Activated naive CD4-positive, alpha-beta T cell (primary cell): ENCODE measurements around the gene PAPPA2.

ENCODE experiments used
- DNase-seq, 4 experiments: peaks; one replicate each; lab custom pipeline; 2025; lab: John Stamatoyannopoulos, UW

Gene PAPPA2

DNA sequence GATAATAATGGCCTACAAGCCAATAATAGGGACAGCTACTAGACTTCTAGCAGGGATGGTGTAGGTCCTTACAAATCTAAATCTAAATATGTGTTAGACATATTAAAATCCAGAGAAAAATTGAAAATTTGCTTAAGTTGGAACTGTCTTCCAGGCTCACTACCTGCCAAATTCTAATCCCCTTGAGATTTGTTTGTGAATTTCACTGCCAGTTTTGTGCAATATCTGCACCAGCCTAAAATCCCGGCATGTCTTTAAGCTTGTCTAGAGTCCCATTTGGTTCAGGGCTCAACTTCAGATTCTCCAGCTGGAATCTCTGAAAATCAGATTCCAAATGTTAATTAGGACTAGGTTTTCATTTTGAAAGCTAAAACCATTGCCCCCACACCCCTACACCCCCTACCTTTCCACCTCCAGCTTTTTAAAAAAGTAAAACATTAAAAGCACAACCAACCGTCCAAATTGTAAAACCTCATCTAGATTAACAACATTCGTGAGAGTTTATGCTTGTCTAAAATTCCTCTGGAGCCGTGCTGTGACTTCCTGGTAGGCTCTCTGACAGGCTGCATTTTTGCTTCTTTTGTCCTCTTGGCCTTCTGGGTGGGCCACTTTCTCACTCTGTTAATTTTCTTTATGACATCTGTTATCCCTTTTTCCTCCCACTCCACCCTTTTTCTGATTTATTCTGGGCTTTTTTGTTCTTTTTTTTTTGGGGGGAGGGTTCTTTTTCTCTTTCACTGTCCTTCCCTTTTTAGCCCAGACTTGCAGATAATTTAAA, 348.7 kb downstream of the PAPPA2 start:
- DNase-seq = no peak

DNA sequence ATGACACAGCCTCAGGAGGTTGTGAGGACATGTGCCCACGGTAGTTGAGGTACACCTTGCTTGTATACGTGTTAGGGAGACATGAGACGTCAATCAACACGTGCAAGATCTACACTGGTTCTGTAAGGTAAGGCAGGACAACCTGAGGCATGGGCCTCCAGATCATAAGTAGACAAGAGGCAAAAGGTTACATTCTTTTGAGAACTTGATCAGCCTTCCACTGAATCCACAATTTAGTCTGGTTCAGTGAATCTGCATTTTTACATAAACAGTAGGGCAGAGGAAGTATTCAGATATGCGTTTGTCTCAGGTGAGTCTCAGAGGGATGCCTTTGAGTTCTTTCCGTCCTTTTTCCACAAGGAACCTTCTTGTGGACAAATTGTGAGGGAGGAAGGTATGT, 352.6 kb downstream of the PAPPA2 start:
- no peak for DNase-seq

DNA sequence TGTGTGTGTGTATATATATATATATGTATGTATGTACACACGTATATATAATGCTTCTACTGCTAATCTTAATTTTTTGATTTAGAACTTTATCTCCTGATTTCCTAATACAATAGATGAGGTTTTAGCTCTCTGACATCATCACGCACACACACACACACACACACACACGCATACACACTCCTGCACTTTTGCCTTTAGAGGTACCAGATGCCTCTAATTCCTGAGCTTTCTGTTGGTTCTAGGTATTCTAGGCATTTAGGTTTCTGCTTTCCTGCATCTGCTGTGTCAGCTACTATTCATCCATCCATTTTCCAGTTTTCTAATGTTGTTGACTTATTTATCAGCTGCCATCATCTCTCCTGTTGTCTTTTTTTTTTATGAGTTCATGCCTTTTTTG, 353.3 kb downstream of the PAPPA2 start:
- DNase-seq = no peak

DNA sequence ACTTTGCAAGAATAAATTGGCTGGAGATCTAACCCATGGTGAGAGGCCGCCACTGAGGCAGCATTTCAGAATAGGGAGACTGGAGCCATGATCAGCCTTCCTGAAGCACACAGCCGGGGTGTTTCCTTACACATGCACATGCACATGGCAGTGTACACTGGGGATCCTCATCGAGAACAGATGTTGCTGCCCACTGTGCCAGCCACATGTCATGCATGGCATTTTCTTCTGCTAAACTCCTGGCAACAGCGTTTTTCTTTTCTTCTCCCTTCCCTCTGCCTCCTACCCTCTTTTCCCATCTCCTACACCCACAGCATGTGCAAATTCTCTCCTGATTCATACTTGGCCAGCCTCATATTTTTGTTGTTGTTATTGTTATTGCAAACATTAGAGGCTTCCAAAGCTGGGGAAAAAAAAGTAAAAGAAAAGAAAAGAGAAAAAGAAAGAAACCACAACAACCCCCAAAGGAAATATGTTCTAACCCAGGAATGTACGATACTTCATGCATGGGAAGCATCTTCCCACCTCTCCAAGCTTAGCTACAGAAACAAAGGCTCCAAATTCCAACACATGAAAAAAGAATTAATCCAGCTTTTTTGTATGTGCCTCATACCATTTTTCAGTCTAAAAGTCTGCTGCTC, 357.5 kb downstream of the PAPPA2 start:
- no peak for DNase-seq

DNA sequence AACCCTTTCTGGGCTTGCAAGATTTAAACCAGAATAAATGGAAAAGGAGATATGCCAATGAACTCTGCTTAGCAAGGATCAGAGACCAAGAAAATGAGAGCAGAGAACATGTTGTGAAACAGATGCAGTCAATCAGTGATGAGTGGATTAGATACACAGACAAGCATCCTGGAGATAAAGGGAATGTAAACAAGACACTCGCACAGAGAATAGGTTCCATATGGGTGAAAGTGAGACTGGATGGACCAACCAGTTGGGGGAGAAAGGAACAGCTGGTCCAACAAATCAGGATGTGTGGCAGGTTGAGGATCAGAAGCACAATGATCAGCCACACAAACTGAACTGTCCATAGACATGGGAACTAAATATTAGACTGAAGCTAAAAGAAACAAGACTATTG, 363.3 kb downstream of the PAPPA2 start:
- DNase-seq = no peak

DNA sequence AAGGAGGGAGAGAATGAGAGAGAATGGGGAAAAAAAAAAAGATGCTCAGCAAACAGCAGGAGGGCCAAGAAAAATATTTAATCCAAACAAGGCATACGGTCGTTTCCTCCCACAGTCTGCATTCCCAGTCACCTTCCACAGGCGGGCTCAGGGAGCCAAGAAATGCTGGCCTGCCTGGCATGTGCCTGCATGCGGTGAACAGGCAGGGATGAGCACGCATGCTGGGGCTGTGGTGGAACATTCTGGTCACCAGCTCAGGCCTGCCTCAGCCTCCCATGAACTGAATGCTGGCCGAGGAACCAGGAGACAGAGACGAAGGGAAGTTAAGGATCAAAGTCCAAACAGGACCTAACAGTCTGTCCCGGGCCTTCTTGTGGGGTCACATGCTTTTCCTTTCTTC, 366.3 kb downstream of the PAPPA2 start:
- no peak for DNase-seq

DNA sequence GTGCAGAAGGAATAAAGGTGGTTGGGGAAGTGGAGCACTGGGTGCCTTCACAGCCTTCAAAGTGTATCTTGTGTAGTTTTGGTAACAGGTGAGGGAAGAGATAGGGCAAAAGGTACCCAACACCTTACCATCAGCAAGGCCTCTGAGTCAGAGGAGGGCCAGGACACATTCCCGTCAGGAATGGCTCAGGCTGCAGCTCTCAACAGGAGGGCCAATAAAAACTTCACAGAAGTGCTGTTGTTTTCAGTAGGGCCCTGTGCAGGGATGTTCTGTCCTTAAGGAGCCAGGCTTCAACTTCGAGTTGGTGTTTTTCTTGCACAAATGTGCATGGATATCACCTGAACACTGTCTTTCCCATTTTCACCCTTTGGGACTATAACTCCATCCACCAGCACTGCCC, 368.2 kb downstream of the PAPPA2 start:
- DNase-seq = no peak

DNA sequence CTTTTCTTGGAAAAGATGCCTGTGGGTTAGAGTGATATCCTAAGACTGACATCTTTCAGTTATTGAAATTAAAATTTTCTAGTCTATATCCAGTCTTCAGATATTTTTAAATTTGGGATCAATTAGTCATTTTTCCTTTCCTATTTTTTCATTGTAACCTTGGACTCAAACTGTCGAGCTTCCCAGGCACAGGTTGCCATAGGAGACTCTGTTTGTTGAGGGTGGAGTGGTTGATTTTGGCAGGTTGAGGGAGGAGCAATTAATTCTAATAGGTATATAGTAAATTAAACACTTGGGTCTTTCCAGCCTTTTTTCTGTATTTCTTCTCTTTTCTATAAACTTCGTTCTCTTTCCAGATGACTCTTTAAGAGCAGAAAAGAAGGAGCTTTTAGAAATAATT, 374.7 kb downstream of the PAPPA2 start:
- no peak for DNase-seq

DNA sequence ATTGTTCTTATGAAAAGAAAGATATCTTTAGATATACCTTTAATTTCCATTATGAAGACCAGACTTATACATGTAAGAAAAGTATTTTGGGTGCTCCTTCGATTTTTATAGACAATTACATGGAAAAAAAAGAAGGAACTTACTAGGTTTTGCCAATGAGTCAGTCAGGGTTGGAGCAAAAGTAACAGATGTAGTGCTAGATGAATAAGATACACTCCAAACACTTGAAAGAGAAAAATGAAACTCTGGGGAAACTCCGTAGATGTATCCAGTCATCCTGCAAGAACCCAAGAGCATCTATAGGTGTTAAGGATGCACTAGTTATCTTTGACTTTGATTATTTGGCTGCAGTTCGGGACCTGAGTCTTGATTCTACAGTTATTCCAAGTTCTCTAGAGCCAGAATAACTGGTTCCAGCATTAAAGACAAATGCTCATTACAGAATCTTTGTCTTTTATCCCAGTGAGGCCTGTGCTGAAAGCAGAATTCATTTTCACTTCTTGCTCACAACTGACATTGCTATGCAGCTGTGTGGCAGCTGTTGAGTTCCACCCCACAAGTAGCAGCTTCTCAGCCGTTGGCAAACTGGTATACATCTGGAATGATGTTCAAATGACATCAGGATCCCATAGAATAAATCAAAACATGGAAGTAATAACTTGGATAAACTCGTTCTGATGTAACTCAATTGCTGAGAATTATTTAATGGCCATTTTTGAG, 375.5 kb downstream of the PAPPA2 start:
- no peak for DNase-seq

DNA sequence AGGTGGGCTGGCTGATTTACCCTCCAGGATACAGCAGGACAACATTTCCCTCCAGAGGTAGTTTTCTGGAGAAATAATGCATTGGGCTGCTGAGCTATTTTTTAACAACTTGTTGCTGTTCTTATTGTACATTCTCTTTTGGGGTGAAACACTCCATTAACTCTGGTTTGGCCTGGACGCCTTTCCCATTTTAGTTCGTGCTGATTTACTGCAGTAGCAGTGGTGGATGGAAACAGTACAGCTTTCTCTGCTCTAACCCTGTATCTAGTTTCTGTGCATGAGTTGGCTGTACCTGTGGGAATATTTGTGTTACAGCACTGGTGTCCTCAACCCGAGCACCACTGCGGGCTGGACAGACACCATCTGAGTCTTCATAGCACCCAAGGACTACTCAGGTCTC, 376.2 kb downstream of the PAPPA2 start:
- no peak for DNase-seq

DNA sequence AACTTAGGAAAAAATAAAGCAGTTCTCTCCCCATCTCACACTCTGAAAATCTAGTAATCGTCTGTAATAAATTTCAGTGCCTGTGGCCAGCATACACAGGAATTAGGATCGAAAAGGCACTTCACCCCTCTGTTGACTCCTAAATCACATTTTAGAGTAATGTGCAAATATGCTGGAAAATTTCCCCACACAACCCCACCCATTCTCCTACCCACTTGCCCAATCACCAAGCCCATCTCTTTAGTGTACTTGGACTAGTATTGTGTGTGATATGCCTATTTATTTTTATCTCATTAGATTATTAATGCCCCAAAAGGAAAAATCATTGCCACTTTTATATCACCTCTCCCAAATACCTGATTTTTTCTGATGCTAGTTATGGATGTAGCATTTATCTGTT, 378.3 kb downstream of the PAPPA2 start:
- no peak for DNase-seq

DNA sequence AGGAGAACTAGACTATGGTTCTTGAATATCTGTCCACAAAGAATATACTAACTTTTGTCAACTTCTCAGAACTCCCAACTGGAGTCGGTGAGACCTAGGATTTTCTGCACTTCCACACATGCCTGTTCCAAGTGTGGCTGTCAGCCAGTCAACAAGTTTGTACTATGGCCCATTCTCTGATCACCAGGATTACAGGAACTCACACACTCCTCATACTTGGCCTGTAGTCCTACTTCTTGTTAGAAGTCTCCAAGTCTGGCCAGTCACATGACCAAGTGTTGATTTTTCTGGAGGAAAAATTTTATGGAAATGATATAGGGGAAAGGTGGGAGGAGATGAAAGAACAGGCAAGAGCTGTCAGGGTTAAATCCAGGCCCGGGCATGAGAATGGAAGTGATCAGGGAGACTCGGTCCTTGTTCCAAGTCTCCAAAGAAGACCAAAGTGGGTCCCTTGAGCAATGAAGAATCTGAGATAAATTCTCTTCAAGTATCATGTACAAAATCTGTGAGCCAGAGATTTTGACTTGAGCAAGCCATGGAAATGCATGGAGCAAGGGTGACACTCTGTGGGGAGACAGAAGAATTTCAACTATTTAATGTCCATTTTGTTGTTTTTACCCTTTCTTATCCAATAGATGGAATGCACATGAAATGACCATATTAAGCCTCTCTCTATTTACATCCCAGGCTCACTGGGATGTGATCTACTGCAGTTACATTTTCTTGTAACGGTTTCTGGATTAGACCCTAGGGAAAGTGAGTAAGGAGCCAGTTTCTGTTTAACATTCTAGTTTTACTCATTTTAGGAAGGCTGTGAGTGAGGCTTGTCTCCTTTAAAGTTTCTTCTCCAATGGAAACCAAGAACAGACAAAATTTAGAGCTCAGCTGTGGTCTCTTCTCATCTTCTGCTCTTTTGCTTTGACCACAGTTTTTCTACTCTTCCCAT, 380.6 kb downstream of the PAPPA2 start:
- DNase-seq = no peak

DNA sequence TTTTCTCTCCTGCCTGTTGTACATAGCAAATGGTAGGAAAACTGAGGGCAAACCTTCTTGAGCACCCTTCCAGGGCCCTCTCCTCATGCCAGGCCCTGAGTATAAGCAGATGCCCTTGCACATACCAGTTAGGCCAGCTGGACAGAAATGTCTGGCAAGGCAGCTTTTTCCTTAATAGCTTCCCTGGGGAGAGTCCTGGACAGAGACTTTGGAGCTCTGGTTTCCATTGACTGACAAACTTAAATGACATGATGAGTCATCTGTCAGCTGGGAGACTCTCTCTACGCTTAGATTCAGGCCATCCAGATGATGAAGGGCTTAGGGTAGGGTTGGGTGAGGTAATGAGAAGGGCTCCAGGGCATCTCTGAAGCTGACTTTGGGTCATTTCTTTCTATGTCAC, 384.1 kb downstream of the PAPPA2 start:
- DNase-seq = no peak

DNA sequence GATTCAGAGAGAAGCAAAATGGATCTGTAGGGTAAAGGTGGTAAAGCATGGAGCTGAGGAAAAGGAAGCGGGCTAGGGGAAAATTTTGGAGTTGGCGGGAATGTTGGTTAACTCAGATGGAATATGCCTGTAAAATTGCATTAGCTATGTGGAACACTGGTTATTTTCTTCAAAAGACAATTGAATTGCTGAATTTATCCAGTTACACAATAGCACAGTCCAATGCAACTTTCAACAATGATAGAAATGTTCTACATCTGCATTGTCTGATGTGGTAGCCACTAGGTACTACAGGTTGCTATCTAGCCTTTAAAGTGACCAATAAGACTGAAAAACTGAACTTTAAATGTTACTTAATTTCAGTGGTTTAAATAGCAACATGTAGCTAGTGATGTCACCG, 386.3 kb downstream of the PAPPA2 start:
- no peak for DNase-seq

DNA sequence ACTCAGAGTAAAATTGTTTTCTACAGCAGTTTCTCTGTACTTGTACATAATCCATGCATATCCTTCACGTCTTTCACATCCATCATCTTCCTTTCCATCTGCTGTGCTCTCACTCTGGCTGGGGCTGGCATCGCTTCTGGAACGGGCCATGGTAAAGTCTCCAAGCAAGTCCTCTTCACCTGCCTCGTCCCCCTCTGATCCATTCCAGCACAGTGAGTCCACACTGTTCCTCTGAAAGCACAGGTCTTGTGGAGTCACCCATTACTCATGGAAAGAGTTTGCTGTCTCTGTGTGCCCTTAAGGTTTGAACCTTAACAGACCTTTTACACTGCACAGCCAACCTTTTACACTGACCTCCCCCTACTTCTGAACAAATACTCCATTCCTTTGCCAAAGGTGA, 387.9 kb downstream of the PAPPA2 start:
- no peak for DNase-seq

DNA sequence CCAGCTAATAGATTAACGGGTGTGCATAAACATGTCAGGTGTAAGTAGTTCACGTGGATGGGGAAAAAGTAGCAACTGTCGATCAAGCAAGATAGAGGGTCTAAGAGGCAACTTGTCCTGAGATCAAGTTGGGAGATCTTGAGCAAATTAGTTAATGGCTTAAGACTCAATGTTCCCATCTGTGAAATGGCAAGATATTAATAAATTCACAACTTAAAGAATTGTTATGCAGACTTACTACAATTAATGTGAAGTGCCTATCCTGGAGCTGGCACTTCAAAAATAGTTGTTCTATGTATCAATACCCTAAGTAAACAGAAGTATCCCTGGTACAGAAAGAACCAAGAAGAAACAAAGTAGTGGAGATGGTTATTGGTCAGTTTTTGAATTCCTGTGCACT, 389.1 kb downstream of the PAPPA2 start:
- DNase-seq = no peak

DNA sequence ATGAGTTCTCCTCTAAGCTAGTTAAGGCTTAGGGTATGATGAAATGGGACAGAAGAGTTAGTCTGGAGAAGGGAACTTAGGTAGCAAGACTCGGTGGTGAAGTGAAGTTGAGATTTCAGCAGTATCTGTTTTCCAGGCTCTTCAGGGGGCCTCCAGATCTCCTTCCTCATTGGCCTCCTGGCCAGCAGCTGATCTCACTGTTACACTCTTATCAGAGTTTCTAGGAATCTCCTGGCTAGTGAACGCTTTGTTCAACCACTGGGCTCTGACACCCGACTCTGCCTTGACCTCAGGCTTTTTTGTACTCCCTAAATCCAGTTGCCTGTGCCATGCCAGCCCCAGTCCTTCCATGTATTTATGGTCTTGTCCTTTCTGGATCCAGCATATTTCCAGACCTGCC, 390.5 kb downstream of the PAPPA2 start:
- DNase-seq = no peak

DNA sequence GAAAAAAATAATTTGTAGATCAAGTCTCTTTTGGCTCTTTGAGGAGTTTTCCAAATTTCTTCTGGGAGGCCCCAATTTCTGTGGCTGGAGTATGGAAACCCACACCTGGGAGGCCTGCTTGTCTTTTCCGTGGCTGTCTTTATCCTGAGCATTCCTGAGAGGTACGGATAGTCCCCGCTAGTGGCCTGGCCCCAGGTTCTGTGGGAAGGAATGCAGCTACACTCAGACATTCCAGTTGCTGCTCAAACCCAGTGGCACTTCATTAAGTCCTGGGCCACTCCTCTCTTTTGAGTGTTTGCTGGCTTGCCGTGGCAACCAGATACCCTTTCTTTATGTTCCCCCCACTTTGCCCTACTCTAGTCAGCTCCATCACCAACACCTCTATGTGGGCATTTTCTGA, 391.1 kb downstream of the PAPPA2 start:
- DNase-seq = no peak

DNA sequence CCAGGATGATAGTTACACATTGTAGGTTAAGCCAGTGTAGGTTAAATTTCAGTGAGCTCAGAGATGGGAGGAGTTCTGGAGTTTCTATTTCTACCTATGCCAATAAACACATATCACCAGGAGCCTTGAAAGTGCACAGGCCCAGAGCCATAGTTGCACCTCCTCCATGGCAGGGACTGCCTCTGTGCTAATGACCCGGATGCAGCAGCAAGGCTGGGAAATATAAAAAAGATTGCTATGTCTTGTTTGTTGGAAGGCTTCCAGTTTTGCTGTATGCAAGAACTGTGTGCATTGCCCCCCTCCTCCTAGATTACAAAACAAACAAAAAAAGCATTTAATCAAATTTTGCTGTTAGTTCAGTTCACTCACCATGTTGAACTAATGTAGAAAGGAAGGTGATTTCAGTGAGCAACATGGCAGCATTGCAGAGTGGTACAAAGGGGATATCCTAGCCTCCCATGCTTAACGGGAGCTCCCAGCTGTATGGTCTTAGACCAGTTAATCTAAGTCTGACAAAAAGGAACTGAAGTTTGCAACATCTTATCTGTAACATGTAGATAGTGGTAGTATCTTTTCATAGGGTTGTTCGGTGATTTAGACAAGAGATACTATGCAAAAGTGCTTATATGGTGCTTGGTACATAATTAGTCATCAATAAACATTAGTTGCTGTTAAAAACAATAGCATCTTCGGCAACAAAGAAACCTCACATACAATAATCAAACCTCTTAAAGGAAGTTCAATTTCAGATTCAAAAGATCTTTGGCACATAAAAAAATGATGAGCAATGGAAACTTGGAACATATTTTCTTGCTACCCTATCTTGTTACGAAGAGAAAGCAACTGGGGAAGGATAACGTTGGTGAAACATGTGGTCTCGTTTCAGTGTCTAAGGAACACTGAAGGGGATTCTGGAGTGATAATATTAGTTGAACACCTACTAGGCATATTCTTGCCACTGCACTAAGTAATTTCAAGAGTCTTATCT, 392.1 kb downstream of the PAPPA2 start:
- no peak for DNase-seq

DNA sequence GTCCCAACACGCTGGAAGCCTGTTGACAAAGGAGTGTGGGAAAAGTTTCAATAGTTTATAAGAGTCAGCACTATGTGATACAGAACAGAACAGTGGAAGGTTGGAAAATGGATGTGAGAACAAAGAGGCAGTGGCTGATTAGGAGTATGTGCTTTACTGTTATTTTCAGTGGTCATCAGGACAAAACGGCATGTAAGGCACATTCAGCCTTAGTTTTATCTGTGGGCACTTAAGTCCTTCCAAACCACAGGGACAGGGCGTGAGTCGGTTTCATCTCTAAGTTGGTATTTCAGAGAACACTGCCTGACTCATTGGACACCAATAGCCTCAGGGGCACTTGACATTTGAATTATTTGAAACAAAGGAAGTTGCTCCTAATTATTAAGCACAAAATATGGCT, 394.7 kb downstream of the PAPPA2 start:
- DNase-seq = no peak

DNA sequence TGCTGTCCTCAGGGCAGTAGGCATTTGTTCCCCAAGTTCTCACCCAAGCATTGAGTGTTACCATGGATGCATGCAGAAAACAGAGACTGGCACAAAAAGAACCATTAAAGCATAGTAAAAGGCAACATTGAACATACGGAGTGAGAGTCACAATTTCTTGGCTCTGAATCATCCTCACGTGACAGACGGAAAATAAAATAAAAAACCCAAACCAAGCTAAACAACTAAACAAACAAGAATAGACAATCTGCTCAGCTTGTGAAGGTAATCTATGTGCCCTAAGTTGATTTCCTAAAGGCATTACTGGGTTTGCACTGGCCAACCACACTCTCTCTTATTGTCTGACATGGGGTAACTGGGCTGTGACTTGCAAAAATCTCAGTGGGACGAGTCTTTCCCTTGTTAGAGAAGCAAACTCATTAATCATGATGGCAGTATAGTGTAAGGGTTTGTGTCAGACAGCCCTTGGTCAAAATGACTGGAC, 395.5 kb downstream of the PAPPA2 start:
- DNase-seq = no peak
